Prostate gland (tissue), 2 donors: Measurements from ENCODE around the gene RPS6KL1.

Experiments used
- CTCF ChIP-seq, 4 experiments: fragments of 200-600 bp in 2 of 4; fragments of 450-650 bp in 2 of 4; sonication (generic) in 2 of 4; IDR thresholded peaks; 1 replicate in 3 of 4; 2 replicates in 1 of 4; pipeline ENCODE4 v1.5.1; 2016 to 2019; ENCODE audit warnings: antibody characterized with exemption in 4 of 4, mild to moderate bottlenecking in 2 of 4, moderate library complexity in 2 of 4
- POLR2A ChIP-seq: fragments of 450-650 bp; IDR thresholded peaks from one replicate; pipeline ENCODE4 v1.6.1; 2016; ENCODE audit warnings: antibody characterized with exemption, mild to moderate bottlenecking

GRCh38 chr14:74954232-74954946 is 31.3 kb upstream of the RPS6KL1 start:
- TF ChIP-seq CTCF (IDR thresholded peaks at IDR 0.05) (no peak), POLR2A (no peak)
